ENCODE data around the gene CSAD. TPM values are rescaled to one million over a fixed set of nuclear protein-coding genes. Genes with fewer than 3 reads are reported as not detected.

The CSAD gene, protein sequence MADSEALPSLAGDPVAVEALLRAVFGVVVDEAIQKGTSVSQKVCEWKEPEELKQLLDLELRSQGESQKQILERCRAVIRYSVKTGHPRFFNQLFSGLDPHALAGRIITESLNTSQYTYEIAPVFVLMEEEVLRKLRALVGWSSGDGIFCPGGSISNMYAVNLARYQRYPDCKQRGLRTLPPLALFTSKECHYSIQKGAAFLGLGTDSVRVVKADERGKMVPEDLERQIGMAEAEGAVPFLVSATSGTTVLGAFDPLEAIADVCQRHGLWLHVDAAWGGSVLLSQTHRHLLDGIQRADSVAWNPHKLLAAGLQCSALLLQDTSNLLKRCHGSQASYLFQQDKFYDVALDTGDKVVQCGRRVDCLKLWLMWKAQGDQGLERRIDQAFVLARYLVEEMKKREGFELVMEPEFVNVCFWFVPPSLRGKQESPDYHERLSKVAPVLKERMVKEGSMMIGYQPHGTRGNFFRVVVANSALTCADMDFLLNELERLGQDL
- total RNA-seq = 10 to 100 TPM; 28.6 to 31.0 TPM

DNA sequence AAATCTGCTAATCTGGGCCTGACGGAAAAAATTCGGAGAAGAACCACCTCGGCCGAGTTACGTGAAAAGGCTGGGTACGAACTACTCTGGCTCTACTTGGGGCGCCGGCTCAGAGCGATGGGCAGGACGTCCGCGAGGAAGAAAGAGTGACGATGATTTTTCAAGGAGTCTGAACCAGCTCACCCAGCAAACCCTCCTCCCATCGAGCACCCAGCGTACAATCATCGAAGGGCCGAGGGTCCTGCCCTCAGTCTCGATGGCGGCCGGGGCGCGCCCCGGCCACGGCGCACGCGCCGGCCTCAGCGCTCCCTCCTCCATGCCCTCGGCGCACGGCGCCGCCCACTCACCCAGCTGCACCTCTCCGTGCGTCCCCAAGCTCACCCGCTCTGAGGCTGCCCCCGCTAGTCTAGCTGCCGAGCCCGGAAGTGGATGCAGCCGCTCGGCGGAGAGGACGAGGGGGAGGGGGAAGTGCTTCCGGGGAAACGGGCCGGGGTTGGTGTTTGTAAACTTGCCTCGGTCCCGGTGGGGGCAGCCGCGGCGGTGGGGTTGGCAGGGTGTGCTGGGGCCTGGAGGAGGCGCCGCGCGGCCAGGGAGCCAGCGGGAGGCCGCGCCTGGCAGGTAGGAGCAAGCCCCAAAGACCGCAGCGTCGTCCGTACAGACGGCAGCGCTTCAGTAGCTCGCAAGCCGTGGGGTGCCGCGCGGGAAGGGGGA is at the start of gene CSAD, which contains the start of gene ZNF740:
TSS of gene CSAD (minus strand) at position 706 of the 711 bp plus-strand sequence. CDS start 7,455 bp downstream, outside the sequence.
TSS of gene ZNF740 (plus strand) at position 503 of the 711 bp plus-strand sequence. CDS start 1,262 bp downstream, outside the sequence.
- DNase-seq = peak; percentile 98
- no peaks in the 10 kb centered on the region for H3K9me3 Mint-ChIP-seq
- H3K4me3 Mint-ChIP-seq = peak within 1 kb of the TSS; percentile 84
- H3K36me3 Mint-ChIP-seq (ENCODE audit: low read depth) = peaks cover 33% of the 10 kb centered on the region
- H3K4me1 Mint-ChIP-seq = peaks cover 58% of the 10 kb centered on the region
- no peaks in the 10 kb centered on the region for H3K27me3 Mint-ChIP-seq
- CTCF ChIA-PET = interaction anchor here (0.7 to 5.7 kb wide), 15 partner anchors 15 to 566 kb away, joined by 3 to 36 read pairs (median 4); partner anchors contain the start of genes AAAS, ESPL1 and PFDN5
- POLR2A ChIA-PET = interaction anchor here (1.0 to 15.2 kb wide), 23 partner anchors 8 to 321 kb away, joined by 3 to 263 read pairs (median 6); partner anchors contain the start of genes AAAS, EIF4B, ESPL1 and ITGB7
- peak within 1 kb of the TSS; percentile 93 for H3K27ac Mint-ChIP-seq

DNA sequence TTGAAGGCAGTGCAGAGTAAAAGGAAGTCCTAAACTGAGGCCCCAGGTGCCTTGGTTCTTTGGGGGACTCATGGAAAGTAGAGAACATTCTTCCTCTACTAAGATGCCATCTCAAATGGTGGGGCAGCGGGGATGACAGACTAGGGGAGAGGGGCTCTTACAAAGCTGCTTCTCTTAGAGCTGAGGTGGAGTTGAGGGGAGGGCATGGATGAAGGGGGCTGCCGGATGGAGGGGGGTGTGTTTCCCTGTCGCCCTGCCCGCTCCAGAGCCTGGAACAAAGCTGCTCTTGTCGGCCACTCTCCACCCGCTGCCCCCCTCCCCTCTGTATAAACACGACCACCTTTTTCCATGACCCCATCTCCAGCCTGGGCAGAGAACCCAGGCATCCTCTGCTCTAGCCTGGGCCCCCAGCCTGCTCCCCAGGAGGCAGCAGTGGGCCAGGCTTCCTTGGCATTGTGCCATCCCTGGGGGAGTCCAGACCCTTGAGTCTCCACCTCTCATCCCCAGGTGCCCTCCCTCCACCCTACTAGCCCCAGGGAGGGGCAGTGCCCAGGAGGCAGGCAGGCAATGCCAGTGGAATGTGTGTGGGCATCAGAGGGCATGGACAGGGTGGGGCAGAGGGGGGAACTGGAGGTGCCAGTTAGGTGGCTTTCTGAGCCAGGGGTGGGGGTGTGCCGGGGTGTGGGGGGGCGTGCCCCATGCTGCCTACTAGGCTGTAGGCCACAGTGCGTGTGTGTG is 49.6 kb upstream of the CSAD start:
- H3K27me3 Mint-ChIP-seq = no peaks in the 10 kb centered on the region
- peak overlapping the region; percentile 22 for H3K4me3 Mint-ChIP-seq
- no peak overlapping the region for H3K27ac Mint-ChIP-seq
- peaks cover 61% of the 10 kb centered on the region for H3K4me1 Mint-ChIP-seq
- H3K9me3 Mint-ChIP-seq = no peaks in the 10 kb centered on the region
- no peak for DNase-seq
- ChIA-PET POLR2A (interaction anchor here (0.9 to 9.0 kb wide), 2 partner anchors 12 to 41 kb away, joined by 3 to 108 read pairs; no protein-coding TSS in a partner anchor), CTCF (no interaction called here)
- H3K36me3 Mint-ChIP-seq (ENCODE audit: low read depth) = peaks cover 6% of the 10 kb centered on the region

DNA sequence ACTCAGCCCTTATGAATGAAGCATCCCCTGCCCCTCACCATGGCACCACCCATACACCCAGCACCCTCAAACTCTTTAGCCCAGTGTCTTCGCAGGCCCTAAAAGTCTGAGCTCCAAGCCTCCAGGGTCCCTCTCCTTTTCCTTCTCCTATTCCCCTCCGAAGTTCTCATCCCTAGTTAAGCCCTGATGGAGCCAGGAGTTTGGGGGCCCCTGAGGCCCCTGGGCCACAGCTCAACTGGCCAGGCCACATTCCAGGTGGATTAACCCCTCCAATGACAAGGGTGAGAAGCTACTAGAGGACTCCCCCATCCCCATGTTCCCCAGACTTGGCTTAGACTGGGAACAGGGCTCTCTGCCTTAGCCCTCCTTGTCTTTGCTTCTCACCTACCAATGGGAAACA is 48.7 kb upstream of the CSAD start:
- POLR2A ChIA-PET = interaction anchor here (9.0 kb wide), 1 partner anchor 11 kb away, joined by 108 read pairs; no protein-coding TSS in a partner anchor
- Mint-ChIP-seq H3K36me3 (ENCODE audit: low read depth) (peaks cover 6% of the 10 kb centered on the region), H3K27me3 (no peaks in the 10 kb centered on the region), H3K4me1 (peaks cover 62% of the 10 kb centered on the region), H3K9me3 (no peaks in the 10 kb centered on the region), H3K27ac (no peak overlapping the region), H3K4me3 (no peak overlapping the region)
- no peak for DNase-seq
- CTCF ChIA-PET = interaction anchor here (0.8 to 1.2 kb wide), 3 partner anchors 10 to 92 kb away, joined by 3 to 4 read pairs (median 4); partner anchors contain the start of gene AAAS

DNA sequence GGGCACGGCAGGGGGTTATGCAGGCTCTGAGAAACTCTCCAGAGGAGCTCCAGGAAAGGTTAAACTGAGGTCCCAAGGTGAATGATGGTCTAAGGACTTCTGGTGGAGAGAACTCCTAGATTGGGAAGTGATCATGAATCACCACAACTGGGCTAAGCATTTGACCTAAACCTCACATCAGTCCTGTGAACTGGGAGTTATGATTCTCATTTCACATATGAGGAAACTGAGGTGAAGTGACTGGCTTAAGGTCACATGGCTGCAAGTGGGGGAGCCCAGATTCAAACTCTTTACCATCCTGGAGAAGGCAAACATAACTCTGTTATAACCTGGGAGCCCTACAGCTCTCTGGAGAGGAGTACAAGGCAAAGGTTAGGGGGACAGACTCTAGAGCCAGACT is 47.1 kb upstream of the CSAD start:
- ChIA-PET POLR2A (no interaction called here), CTCF (interaction anchor here (0.9 to 1.1 kb wide), 2 partner anchors 14 to 68 kb away, joined by 3 read pairs; no protein-coding TSS in a partner anchor)
- no peak overlapping the region for H3K27ac Mint-ChIP-seq
- H3K36me3 Mint-ChIP-seq (ENCODE audit: low read depth) = peaks cover 6% of the 10 kb centered on the region
- no peak for DNase-seq
- H3K27me3 Mint-ChIP-seq = no peaks in the 10 kb centered on the region
- H3K9me3 Mint-ChIP-seq = no peaks in the 10 kb centered on the region
- no peak overlapping the region for H3K4me3 Mint-ChIP-seq
- peaks cover 64% of the 10 kb centered on the region for H3K4me1 Mint-ChIP-seq

DNA sequence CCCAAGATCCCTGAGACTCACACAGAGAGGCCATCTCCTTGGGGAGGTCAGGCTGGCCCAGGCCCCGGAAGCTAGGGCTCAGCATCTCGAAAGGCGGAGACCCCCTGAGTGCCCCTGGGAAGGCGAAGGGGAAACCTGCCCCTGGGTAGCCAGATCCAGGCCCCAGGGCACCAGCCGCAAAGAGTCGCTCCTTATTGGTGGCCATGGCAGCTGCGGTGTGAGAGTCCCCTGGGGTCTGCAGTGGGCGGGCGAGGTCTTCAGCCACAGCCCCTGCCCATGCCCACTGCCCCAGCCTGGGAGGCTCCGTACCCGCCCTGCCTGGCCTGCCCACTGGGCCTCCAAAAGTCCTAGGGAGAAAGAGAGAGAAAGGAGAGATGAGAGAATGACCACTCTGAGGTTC is 46.6 kb upstream of the CSAD start:
- no peak for DNase-seq
- Mint-ChIP-seq H3K36me3 (ENCODE audit: low read depth) (peaks cover 6% of the 10 kb centered on the region), H3K27ac (no peak overlapping the region), H3K27me3 (no peaks in the 10 kb centered on the region), H3K4me3 (no peak overlapping the region), H3K4me1 (peaks cover 64% of the 10 kb centered on the region), H3K9me3 (no peaks in the 10 kb centered on the region)
- CTCF ChIA-PET = interaction anchor here (0.9 to 1.1 kb wide), 2 partner anchors 14 to 68 kb away, joined by 3 read pairs; no protein-coding TSS in a partner anchor
- POLR2A ChIA-PET = no interaction called here

DNA sequence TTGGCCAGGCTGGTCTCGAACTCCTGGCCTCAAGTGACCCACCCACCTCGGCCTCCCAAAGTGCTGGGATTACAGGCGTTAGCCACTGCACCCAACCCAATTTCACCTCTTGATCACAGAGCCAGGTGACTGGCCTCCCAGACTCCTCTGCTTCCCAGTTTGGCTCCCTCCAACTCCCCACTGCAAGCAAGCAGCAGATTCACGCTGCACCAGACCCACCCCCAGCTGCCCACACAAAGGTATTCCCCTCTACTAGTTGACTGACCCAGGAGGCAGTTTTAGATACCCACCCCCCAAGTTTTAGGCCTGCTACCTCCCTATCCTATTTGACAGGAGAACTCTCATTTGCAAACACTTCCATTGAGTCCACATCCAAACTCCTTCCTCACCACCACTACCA is 46.1 kb upstream of the CSAD start:
- no peak overlapping the region for H3K4me3 Mint-ChIP-seq
- ChIA-PET CTCF (interaction anchor here (1.1 kb wide), 1 partner anchor 13 kb away, joined by 3 read pairs; no protein-coding TSS in a partner anchor), POLR2A (no interaction called here)
- H3K27me3 Mint-ChIP-seq = no peaks in the 10 kb centered on the region
- no peak for DNase-seq
- peaks cover 6% of the 10 kb centered on the region for H3K36me3 Mint-ChIP-seq (ENCODE audit: low read depth)
- no peaks in the 10 kb centered on the region for H3K9me3 Mint-ChIP-seq
- no peak overlapping the region for H3K27ac Mint-ChIP-seq
- H3K4me1 Mint-ChIP-seq = peaks cover 67% of the 10 kb centered on the region

DNA sequence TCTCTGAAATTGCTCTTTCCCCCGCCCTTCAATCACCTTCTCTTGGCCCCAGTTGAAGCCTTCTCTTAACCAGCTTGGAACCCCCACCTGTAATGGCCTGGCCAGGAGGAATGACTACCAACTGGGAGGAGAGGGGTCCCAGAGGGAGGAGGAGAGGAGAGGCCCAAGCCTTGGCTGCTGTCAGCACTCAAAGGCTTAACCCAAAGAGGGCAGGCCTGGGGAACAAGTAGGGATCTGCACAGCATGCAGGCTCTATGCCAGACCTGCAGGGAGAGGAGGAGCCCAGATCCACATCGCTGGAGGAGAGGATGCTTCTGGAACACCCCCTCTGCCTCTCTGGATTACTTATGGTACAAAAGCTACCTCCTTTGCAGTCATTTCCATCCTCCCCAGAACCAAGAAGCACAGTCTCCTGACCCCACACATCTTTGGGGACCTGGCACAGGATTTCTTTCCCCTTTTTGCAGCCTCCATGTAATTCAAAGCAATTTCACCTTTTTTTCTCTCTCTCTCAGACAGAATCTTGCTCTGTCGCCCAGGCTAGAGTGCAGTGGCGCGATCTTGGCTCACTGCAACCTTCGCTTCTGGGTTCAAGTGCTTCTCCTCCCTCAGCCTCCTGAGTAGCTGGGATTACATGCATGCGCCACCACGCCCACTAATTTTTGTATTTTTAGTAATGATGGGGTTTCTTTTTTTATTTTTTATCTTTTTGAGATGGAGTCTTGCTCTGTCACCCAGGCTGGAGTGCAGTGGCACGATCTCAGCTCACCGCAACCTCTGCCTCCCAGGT is 45.1 kb upstream of the CSAD start:
- DNase-seq = no peak
- Mint-ChIP-seq H3K9me3 (no peaks in the 10 kb centered on the region), H3K27ac (peak overlapping the region; percentile 9), H3K4me3 (no peak overlapping the region), H3K4me1 (peaks cover 64% of the 10 kb centered on the region), H3K36me3 (ENCODE audit: low read depth) (peaks cover 6% of the 10 kb centered on the region), H3K27me3 (no peaks in the 10 kb centered on the region)
- POLR2A ChIA-PET = interaction anchor here (0.7 kb wide), 1 partner anchor 27 kb away, joined by 4 read pairs; no protein-coding TSS in a partner anchor
- CTCF ChIA-PET = interaction anchor here (1.7 kb wide), 1 partner anchor 12 kb away, joined by 5 read pairs; no protein-coding TSS in a partner anchor

DNA sequence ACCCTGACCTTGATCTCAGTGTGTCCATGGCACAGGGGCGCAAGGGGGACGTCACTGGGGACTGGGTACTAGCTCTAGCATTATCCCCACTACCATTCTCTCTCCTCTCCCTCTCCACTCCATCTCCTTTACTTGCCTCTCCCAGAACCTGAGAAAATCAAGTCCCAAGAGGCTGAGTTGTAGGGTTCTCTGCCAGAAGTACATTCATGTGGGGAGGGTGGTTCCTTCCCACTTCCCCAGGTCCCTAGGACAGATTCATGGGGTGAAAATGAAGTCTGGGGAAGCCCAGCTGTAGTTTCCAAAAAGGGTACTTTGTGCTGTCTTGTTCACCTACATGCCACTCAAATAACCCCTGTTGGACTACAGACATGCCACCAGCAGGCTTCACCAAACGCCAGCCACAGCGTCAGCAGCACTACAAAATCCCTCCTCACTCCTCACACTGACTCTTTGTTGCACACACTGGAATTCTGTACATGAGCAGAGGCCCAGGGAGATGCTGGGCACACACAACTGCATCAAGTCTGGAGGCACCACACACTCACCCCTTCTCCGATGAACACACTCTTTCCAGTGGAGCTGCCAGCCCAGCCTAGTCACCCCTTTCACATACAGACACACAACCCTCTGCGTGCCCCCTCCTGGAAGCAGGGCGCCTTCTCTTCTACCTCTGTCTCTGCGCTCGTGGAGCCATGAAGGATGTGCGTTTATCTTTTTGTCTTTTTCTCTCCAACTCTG is 44.3 kb upstream of the CSAD start:
- Mint-ChIP-seq H3K27me3 (no peaks in the 10 kb centered on the region), H3K4me3 (no peak overlapping the region), H3K36me3 (ENCODE audit: low read depth) (peaks cover 6% of the 10 kb centered on the region), H3K4me1 (peaks cover 66% of the 10 kb centered on the region), H3K9me3 (no peaks in the 10 kb centered on the region), H3K27ac (peak overlapping the region; percentile 18)
- POLR2A ChIA-PET = interaction anchor here (0.7 to 0.8 kb wide), 2 partner anchors 26 to 33 kb away, joined by 3 to 4 read pairs; no protein-coding TSS in a partner anchor
- CTCF ChIA-PET = interaction anchor here (1.7 kb wide), 1 partner anchor 12 kb away, joined by 5 read pairs; no protein-coding TSS in a partner anchor
- no peak for DNase-seq

DNA sequence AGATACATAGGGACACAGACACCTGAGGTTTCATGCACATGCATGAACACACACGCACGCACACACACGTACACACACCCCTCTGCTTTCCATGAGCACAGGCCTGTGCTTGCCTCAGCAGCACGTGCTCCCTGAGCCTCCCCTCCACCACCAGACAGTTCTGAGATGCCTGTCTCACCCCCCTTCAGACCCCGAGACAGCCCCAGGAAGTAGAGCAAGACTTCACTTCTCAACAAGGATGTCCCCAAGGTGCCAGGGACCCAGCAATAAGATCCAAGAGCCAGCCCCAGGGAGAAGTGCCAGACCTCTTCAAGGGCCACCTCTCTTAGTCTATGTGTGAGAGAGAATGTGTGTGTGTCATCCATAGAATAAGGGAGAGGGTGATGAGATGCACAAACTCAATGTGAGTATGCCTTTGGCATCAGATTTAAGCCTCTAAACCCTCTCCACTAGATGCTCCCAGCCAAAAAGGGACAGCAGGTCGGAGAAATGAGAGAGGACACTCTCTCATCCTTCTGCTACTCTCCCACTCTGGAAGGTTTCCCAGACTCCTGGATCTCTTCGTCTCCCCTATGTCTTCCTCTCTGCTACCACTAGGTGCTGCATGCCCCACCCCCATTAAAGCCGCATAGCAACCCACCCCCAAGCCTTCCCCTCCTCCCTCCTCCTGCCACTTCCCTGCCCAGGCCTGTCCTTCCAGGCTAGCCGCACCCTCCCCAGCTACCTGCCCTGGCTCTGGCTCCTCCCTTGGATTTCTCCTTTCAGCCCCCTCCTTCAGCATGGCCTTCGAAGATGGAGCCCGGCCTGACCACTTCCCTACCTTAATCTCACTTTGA is 43.6 kb upstream of the CSAD start:
- Mint-ChIP-seq H3K4me3 (peak overlapping the region; percentile 50), H3K36me3 (ENCODE audit: low read depth) (peaks cover 11% of the 10 kb centered on the region), H3K27ac (peak overlapping the region; percentile 78), H3K9me3 (no peaks in the 10 kb centered on the region), H3K27me3 (no peaks in the 10 kb centered on the region), H3K4me1 (peaks cover 61% of the 10 kb centered on the region)
- DNase-seq = no peak
- ChIA-PET CTCF (interaction anchor here (0.8 to 2.1 kb wide), 4 partner anchors 9 to 15 kb away, joined by 3 to 6 read pairs (median 4); no protein-coding TSS in a partner anchor), POLR2A (interaction anchor here (0.8 to 2.3 kb wide), 6 partner anchors 9 to 277 kb away, joined by 3 to 12 read pairs (median 4); partner anchors contain the start of genes ESPL1 and TARBP2)

DNA sequence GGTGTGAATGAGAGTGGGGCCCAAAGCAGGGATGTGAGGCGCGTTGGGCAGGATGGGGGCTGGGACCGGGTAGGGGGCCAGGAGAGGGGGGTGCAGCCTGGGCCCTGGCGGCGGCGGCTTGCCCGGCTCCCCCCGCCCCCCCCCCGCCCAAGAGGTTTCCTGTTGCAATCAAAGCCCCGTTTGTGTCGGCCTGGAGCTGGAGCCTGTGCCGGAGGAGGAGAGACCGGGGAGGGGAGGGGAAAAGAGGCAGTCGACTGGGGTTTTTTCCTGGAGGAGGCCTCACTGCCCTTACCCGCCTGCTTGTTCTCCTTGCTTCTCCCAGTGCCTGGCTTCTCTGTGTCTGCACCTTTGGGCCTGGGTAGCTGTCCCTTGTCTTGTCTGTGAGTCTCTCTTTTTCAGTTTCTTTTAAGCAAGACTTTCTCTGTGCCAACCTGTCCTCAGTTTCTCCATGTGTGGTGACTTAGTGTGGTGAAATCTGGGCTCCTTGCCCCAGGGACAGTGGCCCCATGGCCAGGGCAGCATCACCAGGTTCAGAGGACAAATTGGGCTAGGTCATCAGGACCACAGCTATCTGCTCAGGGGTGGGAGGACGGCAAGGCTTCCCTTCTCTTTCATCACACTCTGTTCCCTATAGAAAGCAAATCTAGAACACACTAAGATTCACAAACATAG is 42.8 kb upstream of the CSAD start:
- Mint-ChIP-seq H3K9me3 (no peaks in the 10 kb centered on the region), H3K27me3 (no peaks in the 10 kb centered on the region), H3K4me3 (peak overlapping the region; percentile 50), H3K27ac (peak overlapping the region; percentile 96), H3K36me3 (ENCODE audit: low read depth) (peaks cover 15% of the 10 kb centered on the region), H3K4me1 (peaks cover 62% of the 10 kb centered on the region)
- ChIA-PET CTCF (interaction anchor here (0.8 to 2.1 kb wide), 4 partner anchors 10 to 98 kb away, joined by 3 to 6 read pairs (median 3); partner anchors contain the start of gene AAAS), POLR2A (interaction anchor here (0.7 to 2.3 kb wide), 6 partner anchors 9 to 277 kb away, joined by 3 to 12 read pairs (median 4); partner anchors contain the start of genes ESPL1 and TARBP2)
- no peak for DNase-seq
